ENCODE data around the gene ITSN2.
A peak's percentile ranks its signal among the peaks of the same experiment; 100 is the strongest.
"Not testable (repeated sequence)": the region's sequence is repeated elsewhere in the genome, so short reads cannot be mapped to it uniquely, and the experiment has no call there.

ITSN2 gene

DNA sequence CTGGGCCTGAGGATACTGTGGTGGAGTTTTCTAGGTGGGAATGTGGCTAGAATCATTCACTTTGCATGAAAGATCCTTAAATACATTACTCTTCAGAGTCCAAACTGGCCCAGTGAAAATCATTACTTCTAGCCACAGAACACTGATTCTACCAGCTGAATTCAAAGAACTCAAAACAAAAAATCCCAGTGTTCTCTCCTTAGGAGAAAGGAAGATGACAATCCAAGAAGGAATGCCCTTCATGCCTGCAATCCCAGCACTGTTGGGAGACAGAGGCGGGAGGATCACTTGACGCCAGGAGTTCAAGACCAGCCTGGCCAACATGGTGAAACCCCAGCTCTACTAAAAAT lies 150.3 kb downstream of the ITSN2 start:
- no peak for DNase-seq

DNA sequence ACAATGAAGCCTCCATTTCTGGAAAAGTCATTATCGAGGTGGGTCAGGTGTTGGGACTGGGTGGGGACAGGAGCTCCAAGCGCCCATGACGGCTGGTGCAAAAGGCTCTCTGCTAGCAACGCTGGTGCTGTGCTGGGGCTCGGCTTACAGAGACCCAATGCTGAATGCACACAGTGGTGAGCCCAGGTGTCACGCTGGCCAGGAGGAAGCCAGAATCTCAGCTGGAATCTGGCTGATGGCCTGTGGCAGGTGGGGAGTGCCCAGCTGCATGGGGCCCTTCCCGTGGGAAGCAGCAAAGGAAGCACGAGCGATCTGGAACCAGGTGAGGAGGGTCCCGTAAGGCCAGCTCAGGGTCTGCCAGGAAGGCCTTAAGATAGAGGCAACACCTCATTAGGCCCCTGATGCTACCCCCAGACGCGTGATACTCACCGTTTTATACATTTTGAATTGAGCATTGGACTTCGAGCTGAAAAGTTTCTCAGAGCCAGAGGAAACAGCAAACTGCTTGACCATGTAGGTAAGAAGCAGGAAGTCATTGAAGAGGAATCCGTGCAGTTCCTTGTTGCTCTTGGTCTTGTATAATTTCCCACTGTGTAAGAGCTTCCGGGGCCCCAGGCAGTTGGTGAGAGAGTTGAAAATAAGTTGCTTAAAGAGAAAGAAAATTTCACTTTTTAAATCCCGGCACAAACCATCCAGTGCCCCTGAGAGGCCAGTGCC lies 150.8 kb downstream of the ITSN2 start:
- no peak for DNase-seq

DNA sequence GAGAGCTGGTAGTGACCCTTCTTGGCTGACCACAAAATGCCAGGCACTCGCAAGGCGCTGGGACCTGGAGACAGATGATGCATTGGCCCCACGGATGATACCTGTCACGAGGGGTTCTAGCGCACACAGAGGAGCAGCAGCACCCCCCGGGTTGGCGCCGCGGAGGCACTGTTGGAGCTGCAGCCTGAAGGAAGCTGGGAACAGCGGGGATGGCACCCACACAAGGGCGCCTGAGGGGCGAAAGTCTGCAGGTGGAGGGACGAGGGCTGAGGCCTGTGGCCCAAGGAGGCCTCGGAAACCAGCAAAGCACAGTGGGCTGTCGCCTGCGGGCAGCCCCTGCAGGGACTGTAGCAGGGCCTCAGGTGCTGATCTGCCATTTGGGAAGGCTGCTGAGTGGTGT lies 151.8 kb downstream of the ITSN2 start:
- DNase-seq = no peak

DNA sequence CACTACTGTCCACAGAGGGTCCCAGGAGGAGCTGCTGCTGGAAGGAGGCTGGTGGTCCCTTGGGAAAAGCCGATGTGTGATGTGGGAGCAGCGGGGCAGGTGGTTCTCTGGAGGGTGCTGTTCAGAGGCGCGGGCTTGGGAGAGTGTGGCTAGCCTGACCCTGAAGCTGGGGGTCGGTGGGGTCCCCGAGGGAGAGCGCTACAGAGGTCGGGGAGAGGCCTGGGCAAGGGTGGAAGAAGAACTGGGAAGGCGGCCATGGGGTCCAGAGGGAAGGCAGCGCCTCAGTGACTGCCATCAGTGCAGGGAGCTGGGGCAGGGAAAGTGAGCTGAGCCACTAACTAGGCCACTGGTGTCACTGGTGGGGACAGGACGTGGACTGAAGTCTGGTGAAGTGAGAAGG lies 153.0 kb downstream of the ITSN2 start:
- DNase-seq = no peak

- no peak for DNase-seq
Measured at GRCh38 chr2:24206714-24207113, 153.6 kb downstream of the ITSN2 start.

- no peak for DNase-seq
Measured at GRCh38 chr2:24206242-24206641, 154.1 kb downstream of the ITSN2 start.

DNA sequence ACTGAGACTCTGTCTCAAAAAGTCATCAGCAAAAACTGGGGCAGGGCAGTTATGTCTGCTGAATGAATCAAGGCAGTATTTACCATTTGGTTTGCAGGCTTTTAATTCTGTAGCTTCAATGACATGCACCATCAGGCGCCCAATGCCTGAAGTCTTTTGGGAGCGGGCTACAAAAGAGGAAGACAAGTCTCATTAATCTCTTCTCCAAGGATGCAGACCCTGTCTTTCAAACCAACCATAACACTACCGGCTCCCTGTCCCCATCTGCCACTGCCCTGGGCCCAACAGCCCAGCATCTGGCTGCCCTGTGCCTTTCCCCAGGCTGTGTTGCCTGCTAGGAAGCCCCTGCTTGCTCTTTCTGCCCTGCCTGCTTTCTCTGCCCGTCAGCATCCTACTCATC lies 155.2 kb downstream of the ITSN2 start:
- DNase-seq = no peak

- DNase-seq = no peak
Measured at GRCh38 chr2:24204505-24204904, 155.8 kb downstream of the ITSN2 start.

DNA sequence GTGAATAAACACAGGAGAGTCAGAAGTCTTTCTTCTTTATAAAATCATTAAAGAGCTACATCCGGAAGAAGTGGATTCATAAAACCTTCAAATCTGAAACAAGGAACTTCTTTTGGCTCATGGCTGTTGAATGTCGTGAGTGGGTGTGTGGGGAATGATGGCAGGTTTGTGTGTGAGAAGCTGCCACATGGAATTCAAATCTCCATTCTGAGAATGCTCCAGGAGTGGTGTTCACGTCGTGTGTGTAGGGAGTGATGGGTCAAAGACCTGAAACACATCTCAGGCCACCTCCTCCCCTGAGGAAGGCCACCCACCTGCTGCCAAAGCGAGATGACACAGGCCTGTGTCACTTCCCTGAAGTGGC lies 156.6 kb downstream of the ITSN2 start:
- no peak for DNase-seq

DNA sequence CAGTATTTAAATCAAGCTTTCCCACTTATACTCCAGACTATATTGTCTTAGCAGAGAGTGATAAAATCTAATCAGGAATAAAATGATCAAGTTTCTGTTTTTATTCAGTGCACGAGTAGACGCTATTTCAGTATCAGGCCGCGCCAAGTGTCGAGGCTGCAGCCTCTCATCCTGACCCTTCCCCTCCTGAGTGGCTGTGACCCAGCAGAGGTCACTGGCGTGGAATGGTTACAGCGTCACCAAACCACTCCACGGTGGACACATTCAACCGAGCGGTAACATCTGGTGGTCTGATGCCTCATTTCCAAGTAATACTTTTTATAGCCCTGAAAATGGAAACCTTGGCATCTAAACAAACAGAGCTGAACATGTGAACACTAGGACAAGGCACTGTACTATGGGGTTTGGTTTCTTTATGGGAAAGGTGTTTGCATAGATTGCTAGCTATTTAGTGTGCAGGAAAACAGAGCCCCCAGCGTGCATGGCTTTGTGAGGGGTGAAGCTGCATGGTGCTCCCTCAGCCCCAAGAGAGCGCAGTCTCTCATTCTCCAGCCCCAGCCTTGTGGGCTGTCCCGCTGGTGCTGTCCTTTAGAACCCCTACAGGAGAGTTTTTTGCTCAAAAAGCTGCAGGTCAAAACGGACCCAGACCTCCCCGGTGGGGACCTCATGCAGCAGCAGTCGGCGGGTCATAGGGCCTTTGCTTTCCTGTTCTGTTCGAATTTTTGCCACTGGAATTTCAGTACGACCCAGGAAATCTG lies 157.1 kb downstream of the ITSN2 start:
- no peak for DNase-seq

GRCh38 chr2:24200799-24201198 lies 159.5 kb downstream of the ITSN2 start:
- DNase-seq = no peak

GRCh38 chr2:24199968-24200590 lies 160.3 kb downstream of the ITSN2 start:
- no peak for DNase-seq

GRCh38 chr2:24197213-24197612 lies 163.1 kb downstream of the ITSN2 start:
- not testable (repeated sequence) for DNase-seq

DNA sequence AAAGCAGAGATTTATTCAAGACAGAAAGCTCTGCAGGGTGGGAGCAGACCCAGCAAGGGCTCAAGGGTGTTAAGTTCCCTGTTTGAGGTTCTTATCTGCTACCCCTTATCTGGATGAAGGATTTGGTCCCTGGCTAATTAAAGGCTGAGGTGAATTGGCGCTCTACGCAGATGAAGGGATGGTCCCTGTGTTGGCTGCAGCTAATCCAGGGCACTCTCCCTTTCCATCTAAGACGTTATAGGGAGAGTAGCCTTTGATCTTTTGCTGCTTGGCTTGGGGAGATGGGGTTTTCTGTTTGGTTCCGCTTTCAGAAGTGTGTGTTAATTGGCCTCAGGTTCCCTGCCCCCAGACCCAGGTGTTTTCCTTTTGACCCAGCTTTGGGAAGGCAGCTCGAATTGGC lies 168.5 kb downstream of the ITSN2 start:
- DNase-seq = no peak

GRCh38 chr2:24191156-24191555 lies 169.2 kb downstream of the ITSN2 start:
- DNase-seq = no peak

GRCh38 chr2:24190503-24190902 lies 169.8 kb downstream of the ITSN2 start:
- DNase-seq = no peak

GRCh38 chr2:24189551-24189950 lies 170.8 kb downstream of the ITSN2 start:
- DNase-seq = no peak

DNA sequence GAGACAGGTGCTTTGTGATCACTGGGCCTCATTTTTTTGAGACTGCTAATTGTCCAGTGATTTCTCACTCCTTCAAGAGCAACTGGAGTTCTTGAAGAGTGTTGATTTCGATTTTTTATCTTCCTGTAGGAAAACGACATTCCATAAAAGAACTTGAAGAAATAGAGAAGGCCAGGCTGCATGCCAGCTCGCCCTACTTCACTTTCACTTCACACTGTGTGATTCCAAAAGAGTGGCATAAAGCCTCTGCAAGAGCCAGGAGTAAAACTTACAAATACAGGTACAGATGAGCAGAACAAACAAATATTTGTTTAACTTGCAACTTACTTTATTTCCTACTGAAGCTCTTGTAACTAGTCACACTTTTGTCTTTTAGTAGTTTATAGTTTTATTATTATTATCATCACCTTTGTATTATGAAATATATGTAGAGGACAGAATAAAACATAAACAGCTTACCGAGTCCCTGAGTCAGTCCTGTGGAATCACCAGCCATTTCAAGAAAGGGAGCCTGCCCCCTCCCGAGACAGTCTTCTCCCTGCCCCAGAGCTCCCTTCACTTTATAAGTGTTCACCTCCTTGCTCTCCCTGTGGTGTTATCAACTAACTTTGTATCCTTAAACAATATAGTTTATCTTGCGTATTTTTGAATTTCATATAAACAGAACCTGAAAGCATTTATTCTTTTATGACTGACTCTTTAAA lies 176.8 kb downstream of the ITSN2 start:
- peak; percentile 63 for DNase-seq

DNA sequence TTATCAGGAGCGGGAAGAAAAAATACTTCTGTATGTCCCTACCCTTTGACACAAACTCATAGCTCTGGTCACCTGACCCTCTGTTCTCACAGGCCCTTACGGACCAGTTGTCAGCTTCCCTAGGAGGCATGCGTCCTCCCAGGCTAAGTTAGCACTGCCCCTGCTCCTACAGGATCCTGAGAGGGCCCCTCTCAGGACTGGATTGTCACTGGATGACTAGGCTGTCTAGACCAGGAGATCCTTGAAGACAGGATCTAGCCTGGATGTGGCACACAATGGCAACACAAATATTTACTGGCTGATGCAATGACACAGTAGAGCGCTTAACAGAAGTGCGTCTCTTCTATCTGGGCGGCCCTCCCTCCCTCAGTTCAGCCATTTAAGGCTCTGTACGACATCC lies 177.8 kb downstream of the ITSN2 start:
- peak; percentile 96 for DNase-seq

- peak; percentile 88 for DNase-seq
Measured at GRCh38 chr2:24181849-24182248, 178.5 kb downstream of the ITSN2 start.

DNA sequence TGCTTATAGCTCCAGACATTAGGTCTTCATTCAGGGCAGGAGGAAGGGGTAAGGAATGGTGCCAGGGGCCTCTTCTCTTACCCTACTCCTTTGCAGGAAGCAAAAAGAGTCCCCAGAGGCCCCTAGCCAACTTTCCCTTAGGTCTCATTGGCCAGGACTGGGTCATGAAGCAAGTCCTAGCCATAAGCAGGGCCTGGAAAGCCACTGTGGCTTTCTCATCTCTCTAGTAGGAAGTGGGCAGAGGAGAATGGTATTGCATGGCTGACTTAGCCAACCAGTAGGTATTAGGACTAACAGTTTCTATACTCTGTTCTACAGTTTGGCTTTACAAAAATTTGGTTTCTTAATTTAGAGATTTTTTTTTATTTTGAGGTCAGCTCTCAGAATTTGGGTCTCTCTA lies 180.7 kb downstream of the ITSN2 start:
- DNase-seq = no peak

- DNase-seq = no peak
Measured at GRCh38 chr2:24176326-24176725, 184.0 kb downstream of the ITSN2 start.

DNA sequence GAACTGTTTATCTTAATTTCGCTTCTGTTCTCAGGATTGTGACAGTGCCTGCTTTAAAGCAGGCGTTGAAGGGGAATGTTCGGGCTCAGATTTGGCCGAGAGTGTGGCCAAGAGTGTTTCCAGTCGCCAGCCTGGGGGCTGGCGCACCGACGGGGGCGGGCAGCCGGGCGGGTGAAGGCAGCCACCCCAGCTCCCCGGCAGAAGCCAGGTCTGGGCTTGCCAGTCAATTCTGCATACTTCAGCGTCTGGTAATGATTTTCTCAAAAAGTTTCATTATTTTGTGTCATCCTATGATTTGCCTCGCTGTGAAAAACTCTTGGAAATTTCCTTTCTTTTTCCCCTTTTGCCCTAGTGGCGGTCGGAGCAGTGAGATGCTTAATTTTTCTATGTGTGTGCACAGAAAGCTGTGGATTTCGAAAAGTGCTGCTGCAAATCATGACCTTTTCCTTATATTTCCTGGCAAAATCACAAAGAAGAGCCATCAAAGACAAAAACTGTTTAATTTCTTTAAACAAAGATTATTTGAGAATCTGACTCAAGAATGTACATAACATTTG lies 184.6 kb downstream of the ITSN2 start:
- DNase-seq = no peak
